ENCODE results near the gene PEX5L. TPM values are rescaled to one million over a fixed set of nuclear protein-coding genes. Genes with fewer than 3 reads are reported as not detected.

The PEX5L gene
- polyA plus RNA-seq, 1 of the 3 experiments (the other 2 are of a cell fraction), result not detected

GRCh38 chr3:180072786-180073185 lies 36.0 kb upstream of the PEX5L start:
- H3K9ac ChIP-seq, result no peak overlapping the region
- no peak overlapping the region for H3K27ac ChIP-seq (ENCODE audit: low read depth in 2 of 2, low read length in 1 of 2)
- H3K4me3 ChIP-seq (ENCODE audit: low read depth in 2 of 2, low read length in 1 of 2), result no peak overlapping the region
- no peak for DNase-seq
- WGBS (ENCODE audit: low lambda C conversion rate), result 4% methylated on average over 1 of the region's 1 CpG
- no peak overlapping the region for H2AFZ ChIP-seq (ENCODE audit: low read depth)
- no peak for TF ChIP-seq CHD2 (IDR thresholded peaks at IDR 0.05; ENCODE audit: low read length, partially characterized antibody)
- TF ChIP-seq RFX5 (IDR thresholded peaks at IDR 0.05; ENCODE audit: low read length), result no peak
- TF ChIP-seq PBX3 (IDR thresholded peaks at IDR 0.05), result no peak
- no peak for TF ChIP-seq POLR2AphosphoS5 (IDR thresholded peaks at IDR 0.05; ENCODE audit: low read depth, low read length)
- no peak for TF ChIP-seq GABPA (IDR thresholded peaks at IDR 0.05; ENCODE audit: low read depth)
- no peak for TF ChIP-seq RXRA (IDR thresholded peaks at IDR 0.05; ENCODE audit: borderline replicate concordance, low read depth)
- no peak for TF ChIP-seq IRF3 (IDR thresholded peaks at IDR 0.05; ENCODE audit: low read depth, low read length)
- TF ChIP-seq NFIC (IDR thresholded peaks at IDR 0.05; ENCODE audit: borderline replicate concordance), result no peak
- no peaks in the 10 kb centered on the region for H3K9me3 ChIP-seq
- H3K9me2 ChIP-seq, result no peaks in the 10 kb centered on the region
- CTCF ChIA-PET, result interaction anchor here (0.6 kb wide), 1 partner anchor 1547 kb away, joined by 3 read pairs; no protein-coding TSS in a partner anchor
- no peaks in the 10 kb centered on the region for H3K27me3 ChIP-seq (ENCODE audit: insufficient read depth)
- no peaks in the 10 kb centered on the region for H3K79me2 ChIP-seq (ENCODE audit: insufficient read depth)
- H3K4me1 ChIP-seq (ENCODE audit: control insufficient read depth in 1 of 2, insufficient read depth in 2 of 2, low read depth in 1 of 2, low read length in 1 of 2), result no peaks in the 10 kb centered on the region
- POLR2A ChIA-PET, result no interaction called here
- no peaks in the 10 kb centered on the region for H3K36me3 ChIP-seq (replicated peaks in 1 of 2; ENCODE audit: control insufficient read depth in 1 of 2, insufficient read depth in 2 of 2, low read length in 1 of 2)
- no peak overlapping the region for H3K4me2 ChIP-seq
- no peaks in the 10 kb centered on the region for H3F3A ChIP-seq (replicated peaks; ENCODE audit: insufficient read depth)
- H4K20me1 ChIP-seq (ENCODE audit: insufficient read depth), result no peaks in the 10 kb centered on the region

- Histone ChIP-seq H4K20me1 (ENCODE audit: insufficient read depth) (no peaks in the 10 kb centered on the region), H2AFZ (ENCODE audit: low read depth) (no peak overlapping the region), H3K4me1 (ENCODE audit: control insufficient read depth in 1 of 2, insufficient read depth in 2 of 2, low read depth in 1 of 2, low read length in 1 of 2) (no peaks in the 10 kb centered on the region), H3K4me3 (ENCODE audit: low read depth in 2 of 2, low read length in 1 of 2) (no peak overlapping the region), H3F3A (replicated peaks; ENCODE audit: insufficient read depth) (no peaks in the 10 kb centered on the region), H3K79me2 (ENCODE audit: insufficient read depth) (no peaks in the 10 kb centered on the region), H3K36me3 (replicated peaks in 1 of 2; ENCODE audit: control insufficient read depth in 1 of 2, insufficient read depth in 2 of 2, low read length in 1 of 2) (no peaks in the 10 kb centered on the region), H3K27ac (ENCODE audit: low read depth in 2 of 2, low read length in 1 of 2) (no peak overlapping the region), H3K9me3 (no peaks in the 10 kb centered on the region), H3K27me3 (ENCODE audit: insufficient read depth) (no peaks in the 10 kb centered on the region), H3K9ac (no peak overlapping the region), H3K9me2 (no peaks in the 10 kb centered on the region), H3K4me2 (no peak overlapping the region)
- TF ChIP-seq IRF3 (IDR thresholded peaks at IDR 0.05; ENCODE audit: low read depth, low read length) (no peak), RXRA (IDR thresholded peaks at IDR 0.05; ENCODE audit: borderline replicate concordance, low read depth) (no peak), CTCF (IDR thresholded peaks at IDR 0.05) (no peak), CHD2 (IDR thresholded peaks at IDR 0.05; ENCODE audit: low read length, partially characterized antibody) (no peak), NRF1 (IDR thresholded peaks at IDR 0.05; ENCODE audit: low read depth, low read length) (no peak), REST (IDR thresholded peaks at IDR 0.05; ENCODE audit: low read depth, low read length) (no peak), EP300 (IDR thresholded peaks at IDR 0.05; ENCODE audit: borderline replicate concordance in 1 of 2, low read depth in 1 of 2, low read length in 1 of 2) (no peak), FOXM1 (IDR thresholded peaks at IDR 0.05; ENCODE audit: low read depth) (no peak), RAD21 (IDR thresholded peaks at IDR 0.05; ENCODE audit: low read length) (no peak), TCF12 (IDR thresholded peaks at IDR 0.05) (no peak)
- 5% methylated on average over 3 of the region's 3 CpGs for WGBS (ENCODE audit: low lambda C conversion rate)
- ChIA-PET POLR2A (no interaction called here), CTCF (no interaction called here)
- DNase-seq, result no peak
Observed at GRCh38 chr3:180070925-180071324, 34.2 kb upstream of the PEX5L start.

Measured in SK-N-SH (cell line).